Naive thymus-derived CD4-positive, alpha-beta T cell (primary cell): ENCODE results near the gene SORCS2. TPM values are rescaled to one million over a fixed set of nuclear protein-coding genes. Genes with fewer than 3 reads are reported as not detected.

Experiments used
- ATAC-seq: fragments of 150-1000 bp; cut with Tn5 transposase; 2 replicates; pipeline ENCODE4 v1.10.0; 2021; ENCODE audit warnings: mild to moderate bottlenecking, moderate library complexity
- CTCF ChIA-PET: fragments of 350-600 bp; sonication (Branson Sonifier 250); formaldehyde crosslinking; loops from one replicate; lab custom pipeline; 2021; ENCODE audit warnings: antibody characterized with exemption; lab: Charles Lee
- POLR2A ChIA-PET: fragments of 350-600 bp; sonication (Branson Sonifier 250); formaldehyde crosslinking; loops from one replicate; lab custom pipeline; 2021; ENCODE audit warnings: antibody characterized with exemption, inconsistent platforms; lab: Charles Lee
- DNase-seq, 9 donors: peaks; one replicate each; pipeline versions ENCODE4 v3.0.0 to v3.0.0-alpha.2; 2020 to 2022; ENCODE audit warnings: mixed read lengths in 1 of 9
- H3K27ac ChIP-seq: one replicate; pipeline ENCODE4 v1.7.0; 2013; ENCODE audit warnings: mild to moderate bottlenecking, low read depth, low read length, moderate library complexity
- H3K27me3 ChIP-seq, 2 donors: one replicate each; pipeline ENCODE4 v1.7.0; 2013; ENCODE audit warnings: low read length in 2 of 2, mild to moderate bottlenecking in 2 of 2, moderate library complexity in 2 of 2; ENCODE audit not compliant: control insufficient read depth in 2 of 2, insufficient read depth in 2 of 2
- H3K36me3 ChIP-seq, 3 experiments: 1 replicate in 2 of 3; 2 replicates in 1 of 3; pipeline ENCODE4 v1.7.0; 2013; ENCODE audit warnings: low read length in 3 of 3, mild to moderate bottlenecking in 3 of 3, moderate library complexity in 1 of 3; ENCODE audit not compliant: insufficient read depth in 3 of 3, control insufficient read depth in 2 of 3
- H3K4me1 ChIP-seq, 2 donors: one replicate each; pipeline ENCODE4 v1.7.0; 2013; ENCODE audit warnings: low read length in 2 of 2, mild to moderate bottlenecking in 2 of 2, moderate library complexity in 1 of 2; ENCODE audit not compliant: control insufficient read depth in 2 of 2, insufficient read depth in 2 of 2
- H3K4me3 ChIP-seq: 2 replicates; pipeline ENCODE4 v1.7.0; 2013; ENCODE audit warnings: mild to moderate bottlenecking, low read length
- H3K9me3 ChIP-seq, 3 experiments: 1 replicate in 2 of 3; 2 replicates in 1 of 3; pipeline ENCODE4 v1.7.0; 2013; ENCODE audit warnings: low read length in 3 of 3; ENCODE audit not compliant: control insufficient read depth in 2 of 3
- H3K27ac Mint-ChIP-seq, 9 donors: one replicate each; pipeline ENCODE4 v1.8.0; 2020 to 2022; ENCODE audit warnings: mixed read lengths in 9 of 9, mild to moderate bottlenecking in 8 of 9, moderate library complexity in 5 of 9, inconsistent platforms in 2 of 9
- H3K27me3 Mint-ChIP-seq, 5 donors: one replicate each; pipeline ENCODE4 v1.8.0; 2021 to 2022; ENCODE audit warnings: mixed read lengths in 5 of 5, mild to moderate bottlenecking in 1 of 5
- H3K36me3 Mint-ChIP-seq, 5 donors: one replicate each; pipeline ENCODE4 v1.8.0; 2020 to 2022; ENCODE audit warnings: mixed read lengths in 5 of 5, mild to moderate bottlenecking in 3 of 5, inconsistent platforms in 1 of 5
- H3K4me1 Mint-ChIP-seq, 7 donors: one replicate each; pipeline ENCODE4 v1.8.0; 2020 to 2022; ENCODE audit warnings: mixed read lengths in 7 of 7, mild to moderate bottlenecking in 3 of 7, inconsistent platforms in 1 of 7
- H3K4me3 Mint-ChIP-seq, 10 donors: one replicate each; pipeline ENCODE4 v1.8.0; 2020 to 2022; ENCODE audit warnings: mild to moderate bottlenecking in 10 of 10, mixed read lengths in 10 of 10, moderate library complexity in 6 of 10, inconsistent platforms in 2 of 10
- H3K9me3 Mint-ChIP-seq, 11 donors: one replicate each; pipeline ENCODE4 v1.8.0; 2020 to 2022; ENCODE audit warnings: mixed read lengths in 11 of 11, mild to moderate bottlenecking in 4 of 11, inconsistent platforms in 1 of 11, moderate library complexity in 1 of 11
- intact Hi-C, 2 donors: fragments of 100-400 bp; cut with micrococcal nuclease; formaldehyde crosslinking; loops; one replicate each; pipeline ENCODE4 v1.15.1; 2023
- polyA plus RNA-seq, 2 donors: library from polyadenylated mRNA; unstranded; fragments of 300-500 nt; fragmentation: Illumina TruSeq; gene quantifications; one replicate each; pipeline ENCODE4 v1.2.3, GENCODE V29; 2021
- total RNA-seq, 6 experiments: library from RNA in 5 of 6; stranded (reverse) in 5 of 6; gene quantifications; 1 replicate in 5 of 6; 2 replicates in 1 of 6; pipeline ENCODE4 v1.2.3 and lab custom pipeline; 2021 to 2026

SORCS2 gene
- total and polyA plus RNA-seq, 7 experiments from 2014 or later: 0.10 TPM; not detected in 6

DNA sequence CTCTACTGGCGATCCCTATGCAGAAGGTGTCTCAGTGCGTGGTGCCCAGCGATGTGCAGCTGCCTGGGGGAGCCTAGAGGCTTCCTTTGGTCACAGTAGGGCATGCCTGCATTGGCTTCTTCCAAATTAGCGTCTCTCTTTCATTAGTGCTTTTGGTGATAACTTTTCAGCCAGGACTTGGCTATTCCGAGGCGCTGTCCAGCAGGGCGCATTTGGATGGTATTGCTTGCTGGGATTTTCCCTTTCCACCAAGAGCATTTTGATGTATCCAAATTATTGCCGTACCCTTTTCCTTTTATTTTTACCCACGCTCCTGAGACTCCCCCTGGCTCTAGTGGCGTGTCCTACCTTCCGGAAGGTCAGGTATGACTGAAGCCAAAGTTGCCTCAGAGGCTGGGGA, 101.4 kb downstream of the SORCS2 start:
- Mint-ChIP-seq H3K4me1 (peaks cover 0 to 2% (median 0%) of the 10 kb centered on the region in 7 donors), H3K36me3 (no peaks in the 10 kb centered on the region), H3K27ac (no peak overlapping the region), H3K9me3 (peaks cover 0 to 3% (median 0%) of the 10 kb centered on the region in 11 donors), H3K4me3 (no peak overlapping the region), H3K27me3 (peaks cover 0 to 20% (median 0%) of the 10 kb centered on the region in 5 donors)
- no peaks in the 10 kb centered on the region for H3K27me3 ChIP-seq
- H3K36me3 ChIP-seq: no peaks in the 10 kb centered on the region
- no peaks in the 10 kb centered on the region for H3K9me3 ChIP-seq
- CTCF ChIA-PET: no interaction called here
- intact Hi-C loops: no loop called here
- no peak for DNase-seq
- no peak overlapping the region for H3K4me3 ChIP-seq
- POLR2A ChIA-PET: interaction anchor here (0.7 kb wide), 1 partner anchor 270 kb away, joined by 3 read pairs; no protein-coding TSS in a partner anchor
- ATAC-seq: no peak
- no peak overlapping the region for H3K27ac ChIP-seq
- no peaks in the 10 kb centered on the region for H3K4me1 ChIP-seq

DNA sequence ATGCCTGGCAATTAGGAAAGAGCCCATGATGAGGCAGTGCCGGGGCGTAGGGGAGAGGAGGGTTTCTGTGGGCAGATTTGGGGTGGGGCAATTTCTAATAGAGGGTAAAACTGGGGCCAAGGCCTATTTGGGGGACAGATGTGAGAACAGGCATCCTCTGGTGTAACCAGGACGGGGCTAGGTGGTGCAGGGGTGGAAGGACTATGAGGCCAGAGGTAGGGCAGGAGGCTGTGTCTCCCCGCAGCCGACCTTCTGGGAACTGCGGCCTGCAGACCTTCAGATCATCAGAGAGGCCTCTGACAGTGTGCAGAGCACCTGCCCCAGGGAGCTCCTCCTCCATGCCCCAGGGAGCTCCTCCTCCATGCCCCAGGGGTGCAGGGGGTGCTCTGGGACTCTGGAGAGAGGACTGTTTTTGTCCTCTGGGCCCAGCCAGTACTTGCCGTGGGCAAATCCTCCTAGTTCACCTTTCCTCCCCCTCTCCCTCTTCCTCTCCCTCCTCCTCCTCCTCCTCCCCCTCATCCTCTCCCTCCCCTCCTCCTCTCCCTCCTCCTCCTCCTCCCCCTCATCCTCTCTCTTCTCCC, 101.9 kb downstream of the SORCS2 start:
- CTCF ChIA-PET: no interaction called here
- H3K36me3 Mint-ChIP-seq: no peaks in the 10 kb centered on the region
- no peak overlapping the region for H3K4me3 ChIP-seq
- no peaks in the 10 kb centered on the region for H3K9me3 ChIP-seq
- H3K27me3 Mint-ChIP-seq: peaks cover 0 to 21% (median 2%) of the 10 kb centered on the region in 5 donors
- POLR2A ChIA-PET: interaction anchor here (0.7 kb wide), 1 partner anchor 271 kb away, joined by 3 read pairs; no protein-coding TSS in a partner anchor
- ATAC-seq: no peak
- H3K4me1 Mint-ChIP-seq: peaks cover 0 to 2% (median 0%) of the 10 kb centered on the region in 7 donors
- no peaks in the 10 kb centered on the region for H3K4me1 ChIP-seq
- H3K27me3 ChIP-seq: no peaks in the 10 kb centered on the region
- no peak overlapping the region for H3K27ac Mint-ChIP-seq
- H3K27ac ChIP-seq: no peak overlapping the region
- no peak for DNase-seq
- no peaks in the 10 kb centered on the region for H3K36me3 ChIP-seq
- intact Hi-C loops: no loop called here
- no peak overlapping the region for H3K4me3 Mint-ChIP-seq
- peaks cover 0 to 3% (median 0%) of the 10 kb centered on the region in 11 donors for H3K9me3 Mint-ChIP-seq

DNA sequence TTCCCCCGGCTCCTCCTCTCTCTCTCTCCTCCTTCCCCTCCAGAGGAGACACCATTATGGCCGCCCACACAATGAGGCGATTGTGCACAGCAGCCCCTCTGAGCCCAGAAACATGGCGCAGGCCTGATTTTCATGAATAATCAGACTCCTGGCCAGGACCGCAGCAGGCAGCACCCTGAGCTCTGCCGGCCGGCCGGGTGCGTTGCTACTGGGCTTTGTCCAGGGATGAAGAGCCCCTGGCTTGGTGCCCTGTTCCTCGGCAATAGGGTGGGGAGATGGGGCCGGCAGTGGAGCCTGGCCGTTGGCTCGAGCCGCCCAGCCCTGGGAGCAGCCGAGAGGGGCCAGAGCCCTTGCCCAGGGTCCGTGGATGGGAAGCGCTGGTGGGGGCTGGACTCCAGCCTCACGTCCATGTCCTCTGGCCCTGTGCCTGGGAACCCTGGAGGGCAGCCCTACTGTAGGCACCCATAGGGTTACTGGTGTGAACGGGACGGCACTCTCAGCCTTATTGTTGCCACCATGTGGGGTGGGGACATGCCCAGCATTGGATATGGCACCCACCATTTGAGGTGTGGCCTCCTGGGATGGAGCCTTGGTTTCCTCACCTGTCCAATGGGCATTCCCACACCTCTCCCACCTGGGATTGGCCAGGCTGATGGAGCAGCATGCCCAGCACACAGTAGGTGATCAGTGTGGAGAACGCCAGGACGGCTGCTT, 103.0 kb downstream of the SORCS2 start:
- ATAC-seq (no peak), DNase-seq (no peak)
- POLR2A ChIA-PET: no interaction called here
- no peaks in the 10 kb centered on the region for H3K36me3 ChIP-seq
- no peaks in the 10 kb centered on the region for H3K27me3 ChIP-seq
- no peaks in the 10 kb centered on the region for H3K4me1 ChIP-seq
- no peak overlapping the region for H3K27ac ChIP-seq
- peaks cover 0 to 2% (median 0%) of the 10 kb centered on the region in 7 donors for H3K4me1 Mint-ChIP-seq
- H3K27me3 Mint-ChIP-seq: peaks cover 0 to 28% (median 8%) of the 10 kb centered on the region in 5 donors
- CTCF ChIA-PET: no interaction called here
- no peak overlapping the region for H3K27ac Mint-ChIP-seq
- no peak overlapping the region for H3K4me3 Mint-ChIP-seq
- no peaks in the 10 kb centered on the region for H3K9me3 ChIP-seq
- no peaks in the 10 kb centered on the region for H3K36me3 Mint-ChIP-seq
- intact Hi-C loops: no loop called here
- peaks cover 0 to 3% (median 0%) of the 10 kb centered on the region in 11 donors for H3K9me3 Mint-ChIP-seq
- no peak overlapping the region for H3K4me3 ChIP-seq

DNA sequence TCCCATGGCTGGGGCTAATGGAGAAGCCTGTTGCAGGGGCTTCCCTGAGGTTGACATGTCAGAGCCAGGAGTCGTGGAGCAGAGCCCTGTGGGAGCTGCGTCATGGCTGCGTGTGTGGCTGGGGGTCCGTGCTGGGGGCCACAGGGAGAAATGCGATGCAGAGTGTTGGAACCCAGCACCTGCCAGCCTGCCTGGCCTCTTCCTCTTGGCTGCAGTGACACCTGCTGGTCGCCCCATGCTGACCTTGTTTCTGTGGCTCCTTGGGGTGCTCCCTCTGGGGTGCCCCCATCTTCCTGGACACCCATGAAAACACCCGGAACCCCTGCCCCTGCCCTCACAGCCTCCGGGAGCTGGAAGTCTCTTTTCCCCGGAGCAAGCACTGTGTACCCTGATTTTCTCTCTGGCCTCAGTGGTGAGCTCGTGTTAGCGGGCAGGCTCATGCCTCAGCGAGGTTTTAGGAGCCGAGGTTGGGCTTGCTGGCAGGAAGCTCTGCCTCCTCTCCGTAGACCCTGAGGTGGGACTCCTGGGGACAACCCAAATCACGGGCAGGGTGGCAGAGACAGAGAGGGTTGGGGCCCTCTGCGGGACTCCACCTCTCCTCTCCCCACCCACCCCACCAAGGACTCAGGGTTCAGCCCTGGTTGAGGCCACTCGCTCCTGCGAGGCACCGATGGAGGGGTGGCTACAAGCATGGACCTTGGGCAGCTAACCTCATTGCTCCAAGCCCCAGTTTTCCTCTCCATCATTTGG, 103.7 kb downstream of the SORCS2 start:
- peaks cover 0 to 3% (median 0%) of the 10 kb centered on the region in 11 donors for H3K9me3 Mint-ChIP-seq
- H3K9me3 ChIP-seq: no peaks in the 10 kb centered on the region
- ATAC-seq: no peak

DNA sequence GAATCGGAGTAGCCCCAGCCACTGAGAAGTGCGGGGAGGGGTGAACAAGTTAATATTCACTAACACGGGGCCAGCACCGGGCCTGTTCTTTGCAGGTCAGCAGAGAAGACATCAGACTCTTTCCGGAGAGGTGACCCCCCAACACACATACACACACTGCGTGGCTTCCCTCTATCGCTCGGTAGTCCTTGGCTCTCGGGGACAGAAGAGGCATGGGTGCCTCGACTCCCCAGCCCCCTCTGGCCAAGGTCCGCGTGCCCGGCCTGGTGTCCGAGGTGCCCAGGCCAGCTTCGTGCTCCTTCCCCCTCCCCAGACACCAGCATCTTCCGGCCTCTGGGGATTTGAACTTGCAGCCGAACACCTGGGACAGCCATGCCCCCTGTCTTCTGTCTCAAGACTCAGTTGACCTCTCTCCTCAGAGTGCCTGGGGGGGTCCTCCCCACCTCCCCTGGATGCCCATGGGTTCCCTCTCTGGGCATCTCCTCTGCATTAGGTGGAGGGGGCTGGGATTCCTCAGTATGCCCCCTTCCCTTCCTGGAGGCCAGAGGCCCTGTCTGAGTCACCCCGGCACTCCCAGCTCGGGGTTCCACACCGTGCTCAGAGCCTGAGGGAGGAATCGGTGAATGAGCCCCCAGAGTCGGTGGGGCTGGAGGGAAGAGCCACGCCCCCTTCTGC, 104.5 kb downstream of the SORCS2 start:
- H3K27me3 Mint-ChIP-seq: peaks cover 0 to 36% (median 11%) of the 10 kb centered on the region in 5 donors
- DNase-seq (no peak), ATAC-seq (no peak)
- Histone ChIP-seq H3K9me3 (no peaks in the 10 kb centered on the region), H3K27ac (no peak overlapping the region), H3K27me3 (no peaks in the 10 kb centered on the region), H3K4me3 (no peak overlapping the region), H3K4me1 (no peaks in the 10 kb centered on the region), H3K36me3 (no peaks in the 10 kb centered on the region)
- no peak overlapping the region for H3K27ac Mint-ChIP-seq
- CTCF ChIA-PET: no interaction called here
- no peaks in the 10 kb centered on the region for H3K36me3 Mint-ChIP-seq
- intact Hi-C loops: no loop called here
- POLR2A ChIA-PET: no interaction called here
- no peak overlapping the region for H3K4me3 Mint-ChIP-seq
- peaks cover 0 to 2% (median 0%) of the 10 kb centered on the region in 7 donors for H3K4me1 Mint-ChIP-seq
- H3K9me3 Mint-ChIP-seq: peaks cover 0 to 3% (median 0%) of the 10 kb centered on the region in 11 donors

More for the DNA sequence above, 103.7 kb downstream of the SORCS2 start:
- no peak overlapping the region for H3K27ac Mint-ChIP-seq
- no peak for DNase-seq
- H3K27me3 Mint-ChIP-seq: peaks cover 0 to 34% (median 11%) of the 10 kb centered on the region in 5 donors
- Histone ChIP-seq H3K4me3 (no peak overlapping the region), H3K36me3 (no peaks in the 10 kb centered on the region), H3K4me1 (no peaks in the 10 kb centered on the region), H3K27me3 (no peaks in the 10 kb centered on the region), H3K27ac (no peak overlapping the region)
- CTCF ChIA-PET: no interaction called here
- H3K36me3 Mint-ChIP-seq: no peaks in the 10 kb centered on the region
- no peak overlapping the region for H3K4me3 Mint-ChIP-seq
- POLR2A ChIA-PET: no interaction called here
- intact Hi-C loops: no loop called here
- H3K4me1 Mint-ChIP-seq: peaks cover 0 to 2% (median 0%) of the 10 kb centered on the region in 7 donors

DNA sequence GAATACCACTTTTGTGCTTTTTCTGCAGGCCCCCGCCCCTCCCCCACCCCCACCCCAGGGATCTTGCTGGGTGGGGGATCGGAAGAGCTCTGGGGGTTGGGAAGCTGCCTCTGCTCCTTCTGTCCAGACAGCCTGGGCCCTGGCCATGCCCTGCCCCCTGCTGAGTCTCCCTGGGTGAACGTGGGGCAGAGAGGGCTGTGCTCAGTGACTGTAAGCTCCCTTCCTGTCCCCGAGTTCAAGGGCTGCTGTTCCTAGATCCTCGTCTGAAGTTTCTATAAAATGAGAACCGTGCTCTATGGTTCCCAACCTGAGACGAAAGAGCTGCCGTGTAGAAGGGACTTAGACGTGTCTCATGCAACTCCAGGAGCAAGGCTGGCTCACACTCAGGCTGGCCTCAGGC, 105.0 kb downstream of the SORCS2 start:
- H3K27ac Mint-ChIP-seq: no peak overlapping the region
- intact Hi-C loops: no loop called here
- CTCF ChIA-PET: no interaction called here
- H3K4me1 Mint-ChIP-seq: peaks cover 0 to 2% (median 0%) of the 10 kb centered on the region in 7 donors
- no peaks in the 10 kb centered on the region for H3K36me3 Mint-ChIP-seq
- ATAC-seq (no peak), DNase-seq (no peak)
- H3K4me3 Mint-ChIP-seq: no peak overlapping the region
- H3K4me1 ChIP-seq: no peaks in the 10 kb centered on the region
- no peaks in the 10 kb centered on the region for H3K27me3 ChIP-seq
- no peak overlapping the region for H3K4me3 ChIP-seq
- H3K27me3 Mint-ChIP-seq: peaks cover 0 to 36% (median 11%) of the 10 kb centered on the region in 5 donors
- POLR2A ChIA-PET: no interaction called here
- H3K9me3 Mint-ChIP-seq: peaks cover 0 to 3% (median 0%) of the 10 kb centered on the region in 11 donors
- H3K27ac ChIP-seq: no peak overlapping the region
- H3K9me3 ChIP-seq: no peaks in the 10 kb centered on the region
- no peaks in the 10 kb centered on the region for H3K36me3 ChIP-seq
